HPDE6-E6E7 (cell line): ENCODE data around the gene SYNJ2.
A peak's percentile ranks its signal among the peaks of the same experiment; 100 is the strongest.
"Not testable (repeated sequence)": the region's sequence is repeated elsewhere in the genome, so short reads cannot be mapped to it uniquely, and the experiment has no call there.

ENCODE experiments used
- DNase-seq: peaks from one replicate; pipeline ENCODE4 v3.0.0; 2011; ENCODE audit warnings: missing footprints; ENCODE audit errors: extremely low spot score

Gene SYNJ2, protein sequence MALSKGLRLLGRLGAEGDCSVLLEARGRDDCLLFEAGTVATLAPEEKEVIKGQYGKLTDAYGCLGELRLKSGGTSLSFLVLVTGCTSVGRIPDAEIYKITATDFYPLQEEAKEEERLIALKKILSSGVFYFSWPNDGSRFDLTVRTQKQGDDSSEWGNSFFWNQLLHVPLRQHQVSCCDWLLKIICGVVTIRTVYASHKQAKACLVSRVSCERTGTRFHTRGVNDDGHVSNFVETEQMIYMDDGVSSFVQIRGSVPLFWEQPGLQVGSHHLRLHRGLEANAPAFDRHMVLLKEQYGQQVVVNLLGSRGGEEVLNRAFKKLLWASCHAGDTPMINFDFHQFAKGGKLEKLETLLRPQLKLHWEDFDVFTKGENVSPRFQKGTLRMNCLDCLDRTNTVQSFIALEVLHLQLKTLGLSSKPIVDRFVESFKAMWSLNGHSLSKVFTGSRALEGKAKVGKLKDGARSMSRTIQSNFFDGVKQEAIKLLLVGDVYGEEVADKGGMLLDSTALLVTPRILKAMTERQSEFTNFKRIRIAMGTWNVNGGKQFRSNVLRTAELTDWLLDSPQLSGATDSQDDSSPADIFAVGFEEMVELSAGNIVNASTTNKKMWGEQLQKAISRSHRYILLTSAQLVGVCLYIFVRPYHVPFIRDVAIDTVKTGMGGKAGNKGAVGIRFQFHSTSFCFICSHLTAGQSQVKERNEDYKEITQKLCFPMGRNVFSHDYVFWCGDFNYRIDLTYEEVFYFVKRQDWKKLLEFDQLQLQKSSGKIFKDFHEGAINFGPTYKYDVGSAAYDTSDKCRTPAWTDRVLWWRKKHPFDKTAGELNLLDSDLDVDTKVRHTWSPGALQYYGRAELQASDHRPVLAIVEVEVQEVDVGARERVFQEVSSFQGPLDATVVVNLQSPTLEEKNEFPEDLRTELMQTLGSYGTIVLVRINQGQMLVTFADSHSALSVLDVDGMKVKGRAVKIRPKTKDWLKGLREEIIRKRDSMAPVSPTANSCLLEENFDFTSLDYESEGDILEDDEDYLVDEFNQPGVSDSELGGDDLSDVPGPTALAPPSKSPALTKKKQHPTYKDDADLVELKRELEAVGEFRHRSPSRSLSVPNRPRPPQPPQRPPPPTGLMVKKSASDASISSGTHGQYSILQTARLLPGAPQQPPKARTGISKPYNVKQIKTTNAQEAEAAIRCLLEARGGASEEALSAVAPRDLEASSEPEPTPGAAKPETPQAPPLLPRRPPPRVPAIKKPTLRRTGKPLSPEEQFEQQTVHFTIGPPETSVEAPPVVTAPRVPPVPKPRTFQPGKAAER (N-terminal part only)

DNA sequence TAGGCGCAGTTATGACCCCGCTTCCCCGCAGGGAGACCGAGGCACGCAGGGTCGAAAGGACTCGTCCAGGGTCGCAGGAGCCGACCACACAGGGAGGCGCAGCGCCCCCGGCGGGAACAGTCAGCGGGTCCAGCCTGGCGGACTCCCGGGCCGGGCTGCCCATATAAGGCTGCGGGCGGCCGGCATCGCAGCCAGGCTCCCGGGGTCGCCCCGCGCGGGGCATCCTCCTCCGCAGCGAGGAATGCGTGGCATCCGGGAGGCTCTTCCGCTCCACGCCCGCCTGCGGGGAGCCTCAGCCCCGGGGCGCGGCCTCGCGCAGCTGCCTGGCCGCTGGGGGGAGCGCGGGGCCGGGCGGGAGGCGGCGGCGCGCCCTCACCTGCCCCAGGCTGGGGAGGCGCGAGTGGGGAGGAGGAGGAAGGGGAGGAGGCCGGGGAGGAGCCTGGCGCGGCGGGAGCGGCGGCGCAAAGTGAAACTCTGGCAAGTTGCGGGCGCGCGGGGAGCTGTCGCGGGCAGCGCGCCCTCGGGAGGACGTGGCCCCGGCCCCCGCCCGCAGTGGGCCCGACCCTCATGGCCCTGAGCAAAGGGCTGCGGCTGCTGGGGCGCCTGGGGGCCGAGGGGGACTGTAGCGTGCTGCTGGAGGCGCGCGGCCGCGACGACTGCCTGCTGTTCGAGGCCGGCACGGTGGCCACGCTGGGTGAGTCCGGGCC lies at the start of gene SYNJ2:
SYNJ2 (plus strand) TSS at position 469 of the 707 bp plus-strand sequence; CDS start at position 568, 99 bp downstream.
- peak; percentile 75 for DNase-seq

DNA sequence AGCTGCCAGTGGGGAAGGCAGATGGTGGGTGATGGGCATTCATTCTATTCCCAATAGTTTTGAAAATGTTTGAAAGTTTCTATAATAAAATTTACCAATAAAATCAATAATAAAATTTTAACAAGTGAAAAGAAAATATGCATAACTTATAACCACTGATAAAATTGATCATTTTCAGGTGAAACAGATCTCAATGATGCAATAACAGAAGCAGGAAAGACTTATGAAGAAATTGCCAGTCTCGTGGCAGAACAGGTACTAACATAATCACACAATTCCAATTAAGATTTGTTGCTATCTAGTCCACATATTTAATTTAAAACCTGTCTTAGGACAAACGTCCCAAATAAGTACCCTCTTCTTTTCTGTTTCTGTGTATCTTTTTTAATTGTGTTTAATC lies 45.9 kb upstream of the SYNJ2 start:
- no peak for DNase-seq

DNA sequence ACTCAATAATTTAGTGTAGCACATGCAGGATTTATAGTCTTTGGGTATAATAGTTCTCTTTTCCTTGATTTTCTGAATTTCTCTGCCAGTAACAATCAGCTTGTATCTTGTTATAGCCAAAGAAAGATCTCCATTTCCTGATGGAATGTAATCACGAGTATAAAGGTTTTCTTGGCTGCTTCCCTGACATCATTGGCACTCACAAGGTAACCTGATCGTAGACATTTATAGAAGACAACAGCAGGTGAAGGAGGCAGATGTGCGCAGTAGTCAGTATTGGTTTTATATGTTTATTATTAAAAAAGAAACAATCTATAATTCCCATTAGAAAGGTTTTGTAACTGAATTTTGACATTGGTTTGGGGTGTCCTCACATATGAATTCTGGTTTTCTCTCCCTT lies 44.3 kb upstream of the SYNJ2 start:
- DNase-seq = no peak

DNA sequence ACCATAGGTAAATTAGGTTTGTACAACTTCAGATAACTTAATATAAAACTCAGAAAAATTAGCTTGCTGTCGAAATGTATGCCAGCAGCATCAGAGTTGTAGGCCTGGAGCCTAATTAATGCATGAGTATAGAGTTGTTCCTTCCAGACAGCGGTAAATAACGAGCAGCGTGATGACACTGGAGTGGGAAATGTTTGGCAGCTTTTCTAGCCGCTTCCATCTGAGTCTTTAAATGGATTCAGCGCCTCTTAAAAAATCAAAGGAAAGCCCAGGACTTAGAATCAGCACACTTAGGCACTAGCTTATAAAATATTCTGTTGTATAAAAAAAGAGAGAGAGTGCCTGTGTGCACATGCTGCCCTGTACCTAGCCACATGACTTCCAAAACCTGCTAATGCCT lies 43.7 kb upstream of the SYNJ2 start:
- DNase-seq = no peak

DNA sequence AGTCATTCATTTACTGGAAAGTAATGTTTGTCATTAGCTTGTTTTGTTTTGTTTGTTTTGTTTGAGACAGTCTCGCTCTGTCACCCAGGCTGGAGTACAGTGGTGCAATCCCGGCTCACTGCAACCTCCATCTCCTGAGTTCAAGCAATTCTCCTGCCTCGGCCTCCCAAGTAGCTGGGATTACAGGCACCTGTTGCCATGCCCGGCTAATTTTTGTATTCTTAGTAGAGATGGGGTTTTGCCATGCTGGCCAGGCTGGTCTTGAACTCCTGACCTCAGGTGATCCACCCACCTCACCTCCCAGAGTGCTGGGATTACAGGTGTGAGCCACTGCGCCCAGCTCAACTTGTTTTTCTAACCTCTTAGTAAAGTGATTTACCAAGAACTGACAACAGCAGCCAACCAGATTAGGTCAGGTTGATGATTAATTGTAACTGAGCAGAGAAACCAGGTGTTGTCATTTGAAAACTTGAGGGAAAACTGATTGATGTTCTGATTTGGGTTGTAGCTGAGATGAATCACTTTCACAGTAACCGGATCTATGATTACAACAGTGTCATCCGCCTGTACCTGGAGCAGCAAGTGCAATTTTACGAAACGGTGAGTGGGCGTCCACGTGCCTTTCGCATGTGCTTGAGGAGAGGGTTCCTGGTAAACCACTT lies 41.2 kb upstream of the SYNJ2 start:
- not testable (repeated sequence) for DNase-seq

DNA sequence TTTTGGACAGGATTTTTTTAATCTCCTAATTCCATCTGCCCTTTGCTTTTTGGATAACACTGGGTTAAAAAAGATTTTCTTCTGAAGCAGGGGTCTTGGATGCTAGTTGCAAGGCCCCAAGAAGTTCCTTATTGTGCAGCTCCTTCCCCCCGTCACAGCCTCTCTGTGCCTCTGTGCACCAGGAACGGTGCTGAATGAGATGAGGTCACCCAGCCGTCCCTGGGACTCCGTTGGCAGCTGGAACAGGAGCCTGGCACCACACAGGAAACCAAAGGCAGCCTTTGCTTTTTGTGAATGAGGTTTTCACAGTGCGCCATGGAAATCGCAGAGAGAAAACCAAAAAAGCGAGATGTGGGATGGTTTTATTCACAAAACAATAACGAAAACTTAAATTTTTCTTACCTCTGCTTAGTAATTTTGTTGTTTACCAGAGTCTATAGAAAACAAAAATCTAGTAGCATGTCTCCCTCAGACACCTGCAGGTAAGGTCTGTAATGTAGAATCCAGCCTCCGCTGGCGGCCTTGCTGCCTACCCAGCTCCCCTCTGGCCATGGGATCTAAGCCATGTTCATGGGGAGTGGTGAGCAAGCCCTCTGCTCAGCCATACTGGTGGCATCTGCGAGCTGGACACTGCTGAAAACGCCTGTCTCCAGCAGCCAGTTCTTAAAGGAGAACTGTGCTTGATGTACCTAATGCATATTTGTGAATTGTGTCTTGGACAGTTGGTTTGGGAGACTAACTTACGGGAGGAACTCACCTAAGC lies 40.4 kb upstream of the SYNJ2 start:
- DNase-seq = no peak

DNA sequence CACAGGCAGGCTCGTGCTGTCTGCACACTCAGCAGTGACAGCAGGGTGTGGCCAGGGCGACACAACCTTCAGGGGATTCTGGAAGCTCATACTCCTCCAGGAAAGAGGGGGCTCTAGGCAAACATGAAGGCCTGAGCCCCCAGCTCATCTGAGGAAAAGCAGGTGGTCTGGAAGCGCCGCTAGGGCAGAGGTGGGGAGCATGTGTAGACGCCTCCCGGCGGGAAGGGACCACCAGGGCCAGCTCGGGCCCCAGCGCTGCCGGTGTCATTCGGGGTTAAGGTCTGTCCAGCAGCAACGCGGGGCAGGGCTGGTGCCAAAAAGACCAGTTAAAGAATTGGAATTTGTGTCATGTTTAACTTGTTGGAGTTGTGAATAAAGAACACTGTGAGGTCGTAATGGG lies 39.3 kb upstream of the SYNJ2 start:
- DNase-seq = no peak

DNA sequence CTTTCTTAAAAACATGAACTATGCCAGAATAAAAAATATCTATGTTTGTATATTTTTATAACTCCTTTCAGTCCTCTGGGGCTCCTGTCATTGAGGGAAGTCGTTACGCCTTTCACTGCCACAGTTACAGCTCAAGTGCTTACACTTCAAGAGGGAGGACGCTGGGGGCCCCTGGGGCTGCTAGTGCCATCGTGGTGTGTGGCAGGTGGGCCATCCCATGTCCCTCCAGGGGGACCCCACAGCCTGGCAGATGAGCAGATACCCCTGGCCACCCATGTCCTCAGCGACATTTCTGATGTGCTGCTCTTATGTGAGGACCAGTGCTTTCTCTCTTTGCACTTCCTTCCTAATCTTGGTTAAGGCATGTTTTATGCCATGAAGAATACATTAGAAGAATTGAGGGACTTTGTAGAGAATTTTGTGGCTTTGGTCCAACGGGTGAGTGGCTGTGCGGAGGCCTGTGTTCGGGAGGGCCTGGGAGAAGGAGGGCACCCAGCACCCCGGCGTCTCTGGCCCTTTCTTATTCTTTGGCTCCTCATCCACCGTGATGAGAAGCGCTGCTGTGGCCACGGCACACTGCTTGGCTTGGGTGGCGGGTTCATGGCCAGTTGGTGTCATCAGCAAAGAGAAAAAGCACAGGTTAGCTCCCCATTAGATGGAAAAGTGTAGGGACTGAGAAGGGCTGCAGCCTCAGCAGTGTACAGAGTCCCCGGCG lies 38.3 kb upstream of the SYNJ2 start:
- DNase-seq = no peak

DNA sequence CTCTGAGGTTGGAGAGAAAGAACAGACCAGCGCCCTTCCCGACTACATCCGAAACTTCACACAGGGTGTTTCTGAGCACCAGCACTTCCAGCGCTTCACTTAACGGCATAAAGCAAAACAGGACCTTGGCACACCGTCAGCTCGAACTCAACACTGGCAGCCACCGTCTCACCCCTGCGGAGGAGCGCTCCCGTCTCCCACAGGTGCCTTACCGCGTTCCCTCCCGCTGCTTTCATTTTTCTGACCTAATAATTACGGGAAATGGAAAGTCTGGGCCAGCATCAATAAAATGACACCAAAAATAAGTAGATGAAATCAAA lies 37.7 kb upstream of the SYNJ2 start:
- no peak for DNase-seq

DNA sequence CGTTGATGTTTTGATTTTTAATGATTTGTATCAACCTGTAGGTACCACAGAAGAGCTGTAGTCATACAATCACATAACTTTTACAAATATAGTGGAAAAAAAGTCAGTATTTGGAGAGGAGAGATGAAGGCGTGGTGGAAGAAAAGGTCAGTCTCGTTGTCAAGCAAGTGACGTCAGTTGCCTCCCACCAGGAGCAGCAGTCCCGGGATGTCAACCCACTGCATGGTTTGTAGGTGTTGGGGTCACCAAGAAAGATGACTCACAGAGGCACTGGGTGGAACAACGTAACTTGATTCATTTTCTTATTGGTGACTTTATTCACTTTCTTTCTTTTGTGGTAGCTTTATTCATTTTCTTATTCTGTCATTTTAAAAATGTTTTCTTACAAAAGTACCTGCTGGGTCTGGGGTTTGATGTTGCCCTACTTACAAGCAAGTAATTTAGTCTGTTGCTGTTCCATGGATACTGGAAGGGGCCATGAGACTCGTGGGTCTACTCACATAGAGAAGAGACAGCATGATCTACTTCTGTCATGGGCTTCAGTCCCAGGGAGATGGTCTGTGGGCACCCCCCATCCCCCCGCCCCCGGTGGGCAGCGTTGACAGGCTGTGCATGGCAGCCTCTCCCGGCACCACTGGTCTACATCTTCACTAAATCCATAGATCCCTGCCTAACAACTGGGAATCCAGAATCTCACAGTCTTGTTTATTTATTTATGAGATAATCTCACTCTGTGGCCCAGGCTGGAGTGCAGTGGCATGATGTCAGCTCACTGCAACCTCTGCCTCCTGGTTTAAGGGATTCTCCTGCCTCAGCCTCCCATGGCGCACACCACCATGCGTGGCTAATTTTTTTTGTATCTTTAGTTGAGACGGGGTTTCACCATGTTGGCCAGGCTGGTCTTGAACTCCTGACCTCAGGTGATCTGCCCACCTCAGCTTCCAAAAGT lies 36.4 kb upstream of the SYNJ2 start:
- no peak for DNase-seq

DNA sequence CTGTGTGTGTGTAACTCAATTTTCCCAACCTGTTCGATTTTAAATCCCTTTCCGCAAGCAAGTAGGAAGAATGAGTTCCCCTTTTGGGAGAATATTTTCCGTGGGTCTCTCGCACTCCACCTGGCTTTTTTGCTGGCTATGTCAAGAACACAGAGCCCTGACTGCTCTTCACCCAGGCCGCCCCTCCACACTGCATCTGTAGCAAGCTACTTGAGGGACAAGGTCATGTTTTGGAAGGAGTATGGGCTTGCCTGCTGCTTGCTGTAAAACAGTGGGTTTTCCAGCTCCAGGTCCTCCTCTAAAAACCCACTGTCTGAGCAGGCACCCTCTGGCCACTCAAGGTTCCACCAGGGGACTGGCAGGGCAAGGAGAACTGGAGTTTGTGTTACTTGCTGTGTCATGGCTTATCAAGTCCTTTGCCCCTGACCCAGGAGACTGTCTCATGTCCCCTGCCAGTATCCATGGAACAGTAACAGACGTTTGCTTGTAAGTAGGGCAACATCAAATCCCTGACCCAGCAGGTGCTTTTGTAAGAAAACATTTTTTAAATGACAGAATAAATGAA lies 35.5 kb upstream of the SYNJ2 start:
- DNase-seq = no peak

DNA sequence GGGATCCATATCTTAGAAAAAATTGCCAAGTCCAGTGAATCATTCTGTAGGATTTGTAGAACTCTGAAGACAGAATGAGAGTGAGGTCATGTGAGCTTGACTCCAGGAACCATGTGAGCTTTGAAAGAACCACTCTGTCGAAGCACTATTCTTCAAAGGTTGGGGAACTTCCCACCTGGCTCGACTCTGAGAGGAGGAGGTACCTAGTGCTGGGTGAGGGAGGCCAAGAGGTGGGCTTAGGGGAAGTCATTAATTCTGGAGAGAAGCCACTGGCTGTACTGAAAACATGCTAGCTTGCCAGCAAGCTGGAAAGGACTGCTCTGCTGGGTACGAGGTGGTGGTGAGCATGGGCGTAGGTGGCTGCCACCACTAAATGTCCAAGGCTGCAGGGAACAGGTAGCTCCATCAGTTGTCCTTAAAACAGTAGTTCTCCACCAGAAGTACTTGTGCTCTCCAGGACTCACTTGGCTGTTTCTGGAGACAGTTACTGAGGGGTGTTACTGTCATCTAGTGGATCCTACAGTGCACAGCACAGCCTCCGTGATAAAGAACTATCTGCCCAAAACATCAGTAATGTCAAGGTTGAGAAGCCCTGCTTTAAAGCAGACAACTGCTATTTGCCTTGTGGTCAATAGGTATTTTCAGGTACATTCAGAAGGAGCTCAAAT lies 34.7 kb upstream of the SYNJ2 start:
- DNase-seq = no peak

DNA sequence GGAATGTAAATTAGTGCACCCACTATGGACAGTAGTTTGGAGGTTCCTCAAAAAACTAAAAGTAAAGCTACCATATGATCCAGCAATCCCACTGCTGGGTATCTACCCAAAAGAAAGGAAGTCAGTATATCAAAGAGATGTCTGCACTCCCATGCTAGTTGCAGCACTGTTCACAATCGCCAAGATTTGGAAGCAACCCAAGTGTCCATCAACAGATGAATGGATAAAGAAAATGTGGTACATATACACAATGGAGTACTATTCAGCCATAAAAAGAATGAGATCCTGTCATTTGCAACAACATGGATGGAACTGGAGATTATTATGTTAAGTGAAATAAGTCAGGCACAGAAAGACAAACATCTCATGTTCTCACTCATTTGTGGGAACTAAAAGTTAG lies 30.8 kb upstream of the SYNJ2 start:
- DNase-seq = not testable (repeated sequence)

DNA sequence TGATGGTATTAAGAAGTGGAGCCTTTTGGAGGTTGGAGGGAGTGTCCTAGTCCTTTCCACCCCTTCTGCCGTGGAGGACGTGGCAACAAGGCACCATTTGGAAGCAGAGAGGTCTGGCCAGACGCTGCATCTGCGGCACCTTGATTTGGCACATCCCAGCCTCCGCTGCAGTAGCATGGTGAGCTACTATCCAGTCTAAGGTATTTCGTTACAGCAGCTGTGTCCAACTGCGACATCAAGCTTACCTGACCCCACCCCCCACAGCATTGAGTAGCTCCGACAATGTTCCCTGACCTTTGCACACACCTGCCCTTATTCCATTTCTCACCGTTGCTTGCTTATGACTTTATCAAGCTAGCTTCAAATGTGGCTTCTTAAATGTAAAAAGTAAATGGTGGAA lies 29.8 kb upstream of the SYNJ2 start:
- no peak for DNase-seq

DNA sequence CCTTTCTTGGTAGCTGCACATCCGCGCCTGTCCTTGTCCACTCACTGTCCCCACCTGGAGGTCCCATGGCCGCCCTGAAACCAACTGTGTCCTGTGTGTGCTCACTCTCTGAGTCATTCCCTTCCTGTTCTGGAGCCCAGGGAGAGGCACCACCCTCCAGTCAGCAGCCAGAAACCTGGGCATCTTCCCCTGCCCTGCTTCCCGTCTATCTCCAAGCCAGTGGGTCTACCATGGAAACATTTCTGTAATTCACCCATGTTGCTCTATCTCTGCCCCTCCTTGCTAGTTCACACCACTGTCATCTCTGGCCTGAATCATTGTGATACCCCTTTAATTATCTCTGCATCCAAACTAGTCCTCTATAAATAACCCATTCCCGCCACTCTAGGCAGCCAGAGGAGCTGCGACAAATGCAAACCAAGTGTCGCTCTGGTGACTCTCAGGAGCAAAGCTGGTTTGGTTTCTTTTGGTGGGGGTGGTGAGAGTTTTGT lies 28.8 kb upstream of the SYNJ2 start:
- DNase-seq = no peak

DNA sequence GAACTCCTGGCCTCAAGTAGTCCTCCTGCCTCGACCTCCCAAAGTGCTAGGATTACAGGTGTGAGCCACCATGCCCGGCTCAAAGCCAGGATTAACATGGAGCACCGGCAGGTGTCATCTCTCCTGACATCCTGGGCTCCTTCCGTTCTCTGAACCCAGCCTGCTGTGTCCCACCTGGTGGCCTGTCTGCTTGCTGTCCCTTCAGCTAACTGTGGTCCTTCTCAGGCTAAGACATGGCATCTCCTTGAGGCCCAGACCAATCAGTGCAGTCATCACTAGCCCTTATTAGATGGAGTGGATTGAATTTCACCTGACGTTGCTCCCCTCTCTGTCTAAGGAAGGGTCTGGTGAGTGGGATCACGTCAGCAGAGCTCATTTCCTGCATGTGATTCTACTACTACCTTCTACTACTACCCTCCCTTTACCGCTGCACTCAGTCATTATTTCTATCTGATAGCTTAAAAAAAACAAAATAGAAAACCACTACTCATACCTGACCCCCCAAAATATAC lies 28.0 kb upstream of the SYNJ2 start:
- DNase-seq = no peak
